ENCODE data around the gene DDI2. TPM values are rescaled to one million over a fixed set of nuclear protein-coding genes. Genes with fewer than 3 reads are reported as not detected.

Gene DDI2
- total and polyA plus RNA-seq, 2 donors (not counting 3 experiments of a cell fraction or from before 2014, with no cell fraction given): 5.4 to 35.2 TPM

GRCh38 chr1:15583016-15583706, 34.1 kb upstream of the DDI2 start:
- no peak overlapping the region for H3K4me2 ChIP-seq (ENCODE audit: insufficient read depth, low read length)
- no peaks in the 10 kb centered on the region for H3K9me3 ChIP-seq (replicated peaks; ENCODE audit: control insufficient read depth, insufficient read depth, low read length)
- no peak overlapping the region for H3K27ac ChIP-seq (ENCODE audit: insufficient read depth, low read depth, low read length)
- BruUV-seq (replicated peaks): no TSS peak
- CTCF ChIA-PET: no interaction called here
- no peaks in the 10 kb centered on the region for H3K79me2 ChIP-seq (ENCODE audit: control insufficient read depth, insufficient read depth, low read length)
- H3K4me1 ChIP-seq (ENCODE audit: control insufficient read depth, extremely low read depth, insufficient read depth, low read length): peaks cover 3% of the 10 kb centered on the region
- TF ChIP-seq MAX (IDR thresholded peaks at IDR 0.05; ENCODE audit: insufficient read depth, insufficient read length): no peak
- TF ChIP-seq CTCF (IDR thresholded peaks at IDR 0.05; ENCODE audit: extremely low read depth in 1 of 2, insufficient read depth in 1 of 2, low read depth in 1 of 2, low read length in 2 of 2): no peak
- no peak for TF ChIP-seq JUN (IDR thresholded peaks at IDR 0.05; ENCODE audit: borderline replicate concordance, insufficient read depth, insufficient read length, low read depth)
- no peak for TF ChIP-seq POLR2AphosphoS5 (IDR thresholded peaks at IDR 0.05; ENCODE audit: insufficient read depth, low read depth, low read length)
- no peak for TF ChIP-seq EZH2 (IDR thresholded peaks at IDR 0.05; ENCODE audit: borderline replicate concordance, low read depth, low read length, severe bottlenecking)
- no peak for TF ChIP-seq POLR2A (IDR thresholded peaks at IDR 0.05; ENCODE audit: low read depth, low read length)
- no peak for TF ChIP-seq MYC (IDR thresholded peaks at IDR 0.05; ENCODE audit: low read depth, low read length)
- TF ChIP-seq GATA2 (IDR thresholded peaks at IDR 0.05; ENCODE audit: insufficient read depth, insufficient read length, low read depth, low read length): no peak
- TF ChIP-seq FOS (IDR thresholded peaks at IDR 0.05; ENCODE audit: borderline replicate concordance, insufficient read depth, low read length): no peak
- H3K27me3 ChIP-seq (ENCODE audit: control insufficient read depth in 2 of 2, insufficient read depth in 2 of 2, low read length in 2 of 2): no peaks in the 10 kb centered on the region
- intact Hi-C loops (cut with micrococcal nuclease): no loop called here
- no peaks in the 10 kb centered on the region for H4K20me1 ChIP-seq (replicated peaks; ENCODE audit: control insufficient read depth, extremely low read depth, insufficient read depth, low read length)
- no peaks in the 10 kb centered on the region for H3K36me3 ChIP-seq (ENCODE audit: control insufficient read depth in 2 of 2, extremely low read depth in 1 of 2, insufficient read depth in 2 of 2, low read length in 2 of 2)
- POLR2A ChIA-PET: no interaction called here
- H3K9me1 ChIP-seq (replicated peaks; ENCODE audit: control insufficient read depth, extremely low read depth, insufficient read depth, low read length): no peaks in the 10 kb centered on the region
- no peak overlapping the region for H2AFZ ChIP-seq (ENCODE audit: low read depth, low read length)
- dilution Hi-C loops (cut with MboI; ENCODE audit: extremely low pct_ligation_motif_present, low sequenced_read_pairs): no loop called here
- no peak overlapping the region for H3K9ac ChIP-seq (replicated peaks; ENCODE audit: extremely low read depth, insufficient read depth, low read length)
- FAIRE-seq: no peak
- DNase-seq (ENCODE audit: low read depth, low spot score): no peak
- no peak overlapping the region for H3K4me3 ChIP-seq (replicated peaks in 1 of 3; ENCODE audit: insufficient read depth in 1 of 3, low read depth in 1 of 3, low read length in 3 of 3)
